Measurements from ENCODE around the gene FGF12. TPM values are rescaled to one million over a fixed set of nuclear protein-coding genes. Genes with fewer than 3 reads are reported as not detected.

The FGF12 gene
- total RNA-seq, 1 donor from 2014 or later, result 7.0 TPM

GRCh38 chr3:192122832-192123594 is 604.3 kb downstream of the FGF12 start:
- no peak for DNase-seq (ENCODE audit: low spot score)

- DNase-seq (ENCODE audit: low spot score), result no peak
These were observed 605.4 kb downstream of the FGF12 start for GRCh38 chr3:192121923-192122322.

GRCh38 chr3:192108820-192109219 is 618.5 kb downstream of the FGF12 start:
- no peak for DNase-seq (ENCODE audit: low spot score)

- DNase-seq (ENCODE audit: low spot score), result no peak
These were observed 620.8 kb downstream of the FGF12 start for GRCh38 chr3:192106543-192106942.

GRCh38 chr3:192092388-192093005 is 634.8 kb downstream of the FGF12 start:
- no peak for DNase-seq (ENCODE audit: low spot score)

- DNase-seq (ENCODE audit: low spot score), result no peak
These were observed 635.5 kb downstream of the FGF12 start for GRCh38 chr3:192091831-192092230.

GRCh38 chr3:192090586-192090985 is 636.8 kb downstream of the FGF12 start:
- DNase-seq (ENCODE audit: low spot score), result no peak

Other genes with a start within 250 kb of the FGF12 start
- 31.1 TPM for gene MB21D2, start 190.3 kb upstream of the FGF12 start, total RNA-seq (ENCODE audit: insufficient read depth, low replicate concordance)